Stimulated activated CD4-positive, alpha-beta T cell treated with anti-CD3 and anti-CD28 coated beads, Interleukin-1b, Interleukin-23, amount 100 ng/mL, for 4 hours (primary cell): ENCODE results near the gene CSRP3.

Experiments used
- DNase-seq, 2 donors: peaks; one replicate each; pipeline ENCODE4 v3.0.0-alpha.2; 2020; ENCODE audit warnings: low read depth in 2 of 2

The CSRP3 gene

DNA sequence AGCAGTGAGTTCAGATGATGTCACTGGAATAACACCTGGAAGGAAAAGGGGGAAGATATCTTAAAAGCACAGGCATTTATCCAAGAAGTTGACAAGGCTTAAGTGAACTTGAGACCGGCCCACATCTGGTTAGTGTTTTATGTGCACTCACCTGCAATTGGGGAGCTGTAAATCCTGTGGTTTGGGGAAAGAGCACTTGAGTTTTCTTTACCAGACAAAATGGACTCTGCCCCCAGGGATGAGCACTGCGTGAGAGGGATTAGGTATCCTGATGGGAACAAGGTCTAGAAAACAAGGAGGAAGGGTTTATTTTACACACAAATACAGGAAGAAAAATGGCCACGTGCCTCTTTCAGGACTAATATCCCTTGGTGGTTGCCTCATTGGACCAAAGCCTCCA lies 23.8 kb upstream of the CSRP3 start:
- DNase-seq, result no peak

DNA sequence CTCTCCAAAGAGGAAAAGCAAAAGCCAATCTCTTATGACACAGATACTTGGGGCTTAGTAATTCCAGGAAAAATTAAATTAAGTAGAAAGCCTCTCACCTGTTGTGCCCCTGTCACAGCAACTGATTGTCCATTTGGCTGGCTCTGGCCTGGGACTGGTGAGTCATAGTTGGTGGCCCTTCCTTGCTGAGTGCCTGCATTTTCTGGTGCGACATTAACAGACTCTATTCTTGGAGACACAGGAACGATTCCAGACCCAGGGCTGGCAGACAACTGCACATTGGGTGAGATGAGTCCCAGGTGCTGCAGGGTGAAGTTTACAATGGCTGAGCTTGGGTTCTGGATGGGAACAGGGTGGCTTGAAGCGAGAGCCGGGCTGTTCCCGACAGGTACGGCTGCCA lies 23.3 kb upstream of the CSRP3 start:
- no peak for DNase-seq

DNA sequence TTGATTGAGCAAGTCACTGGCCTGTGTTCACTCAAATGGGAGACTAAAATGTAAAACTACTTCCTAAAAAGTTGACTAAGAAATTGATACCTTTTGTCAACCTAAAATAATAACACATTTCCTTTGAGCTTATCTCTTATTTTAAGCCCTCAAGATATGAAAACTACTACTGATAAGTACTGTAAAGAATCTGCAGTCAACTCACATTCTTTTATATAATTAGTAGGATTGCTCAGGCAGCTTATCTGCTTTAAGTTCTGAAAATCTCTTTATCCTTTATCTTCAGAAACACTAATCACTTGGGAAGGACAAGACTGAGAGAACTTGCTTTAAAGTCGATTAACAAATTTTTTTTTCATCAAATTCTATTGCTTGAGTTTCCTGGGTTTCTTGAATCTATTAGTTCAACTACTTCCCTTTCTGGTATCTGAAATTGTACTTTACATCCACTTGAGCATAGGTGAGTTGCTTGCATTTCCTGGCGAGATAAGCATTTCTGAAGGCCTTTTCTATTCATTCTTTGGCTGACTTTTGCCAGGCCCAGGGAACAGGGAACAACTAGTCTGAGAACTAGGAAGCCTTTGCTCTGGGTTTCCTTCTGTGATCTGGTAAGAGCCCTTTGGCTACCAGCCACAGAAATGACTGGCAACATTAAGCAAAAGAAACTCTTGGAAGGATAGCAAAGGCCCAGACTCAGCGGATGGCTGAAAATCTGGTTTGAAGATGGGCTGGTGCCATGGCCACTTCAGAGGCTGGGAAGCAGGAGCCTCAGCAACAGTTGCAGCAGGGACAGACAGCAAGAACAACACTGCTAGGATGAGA lies 19.3 kb upstream of the CSRP3 start:
- DNase-seq, result no peak

DNA sequence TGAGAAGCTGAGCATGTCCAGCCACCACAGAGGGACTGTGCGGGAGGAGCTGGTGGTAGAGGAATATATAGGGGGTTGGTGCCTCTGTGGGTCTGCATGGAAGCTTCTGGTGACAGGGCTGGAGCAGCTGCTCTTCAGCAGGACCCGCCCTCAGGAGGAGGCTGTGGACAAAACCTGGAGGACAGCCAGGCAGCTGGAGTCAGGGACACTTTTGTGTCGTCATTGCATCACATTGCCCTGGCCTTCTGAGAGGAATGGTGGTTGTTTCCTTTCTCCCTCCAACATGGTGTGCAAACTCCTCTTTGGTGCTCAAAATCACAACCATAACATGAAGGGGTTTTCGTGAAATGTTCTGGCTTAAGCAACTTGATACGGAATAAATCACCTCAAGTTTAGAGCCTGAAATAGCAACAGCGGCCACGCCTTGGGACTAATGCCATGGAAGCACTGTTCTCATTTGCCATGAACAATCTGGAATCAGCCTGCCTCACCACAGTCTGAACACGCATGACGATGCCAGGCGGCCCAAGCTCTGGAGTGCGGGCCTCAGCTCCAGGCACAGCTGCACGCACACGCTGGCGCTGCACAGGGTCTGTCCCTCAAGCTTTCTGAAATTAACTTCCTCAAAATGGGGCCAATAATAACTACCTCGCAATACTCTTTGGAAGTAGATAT lies 17.1 kb upstream of the CSRP3 start:
- DNase-seq, result no peak

DNA sequence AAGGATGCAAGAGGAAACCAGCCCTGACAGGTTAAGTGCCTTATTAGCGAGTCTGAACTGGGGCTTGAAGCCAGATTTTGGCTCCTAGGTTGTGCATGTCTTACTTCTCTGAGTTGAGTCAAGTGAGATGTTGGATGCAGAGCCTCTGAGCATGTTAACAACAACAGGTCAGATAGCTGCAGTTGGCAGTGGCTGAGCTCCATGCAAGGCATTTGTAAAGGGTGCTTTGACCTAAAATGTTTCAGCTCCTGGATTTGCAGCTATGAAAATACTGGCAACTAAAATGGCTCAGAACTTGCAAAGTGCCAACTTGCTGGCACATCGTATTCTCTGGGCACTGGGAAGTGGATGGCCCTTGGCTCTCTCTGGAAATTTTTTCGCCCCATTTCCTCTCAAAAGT lies 16.4 kb upstream of the CSRP3 start:
- DNase-seq, result no peak

DNA sequence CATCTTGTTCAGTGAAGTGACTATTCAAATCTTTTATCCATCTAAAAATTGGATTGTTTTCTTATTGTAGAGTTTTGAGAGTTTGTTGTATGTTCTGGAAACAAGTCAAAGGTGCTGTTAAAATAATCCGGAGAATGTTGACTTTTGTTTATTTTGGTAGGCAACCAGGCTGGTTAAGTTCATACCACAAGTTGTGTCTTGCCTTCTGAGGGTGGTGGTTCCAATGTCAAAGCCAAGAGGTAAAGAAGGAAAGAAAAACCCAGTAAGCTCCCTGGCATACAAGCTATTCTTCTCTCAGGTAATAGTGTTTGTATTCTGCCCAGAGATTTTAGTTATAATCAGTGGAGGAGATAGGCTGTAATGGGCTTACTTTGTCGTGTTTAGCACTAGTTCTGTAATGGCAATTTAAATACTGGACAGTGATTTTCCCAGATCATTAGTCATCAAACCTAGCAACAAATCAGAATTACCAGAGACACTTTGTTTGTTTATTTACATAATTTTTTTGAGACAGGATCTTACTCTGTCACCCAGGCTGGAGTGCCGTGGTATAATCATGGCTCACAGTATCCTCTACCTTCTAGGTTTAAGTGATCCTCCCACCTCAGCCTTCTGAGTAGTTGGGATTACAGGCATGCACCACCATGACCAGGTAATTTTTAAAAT lies 15.1 kb upstream of the CSRP3 start:
- DNase-seq, result no peak

DNA sequence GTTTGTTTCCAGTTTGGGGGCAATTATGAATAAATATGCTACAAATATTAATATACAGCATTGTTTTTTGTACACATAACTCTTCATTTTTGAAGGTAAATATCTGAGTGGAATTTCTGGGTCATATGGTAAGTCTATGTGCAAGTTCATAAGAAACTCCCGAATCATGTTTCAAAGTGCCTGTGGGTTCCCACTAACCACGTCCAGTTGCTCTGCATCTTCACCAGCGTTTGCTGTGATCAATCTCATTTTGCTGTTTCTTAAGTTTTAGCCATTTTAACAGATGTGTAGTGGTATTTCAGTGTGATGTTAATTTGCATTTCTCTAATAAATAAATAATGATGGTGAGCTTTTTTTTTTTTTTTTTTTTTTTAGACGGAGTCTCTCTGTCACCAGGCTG lies 14.2 kb upstream of the CSRP3 start:
- DNase-seq, result no peak

DNA sequence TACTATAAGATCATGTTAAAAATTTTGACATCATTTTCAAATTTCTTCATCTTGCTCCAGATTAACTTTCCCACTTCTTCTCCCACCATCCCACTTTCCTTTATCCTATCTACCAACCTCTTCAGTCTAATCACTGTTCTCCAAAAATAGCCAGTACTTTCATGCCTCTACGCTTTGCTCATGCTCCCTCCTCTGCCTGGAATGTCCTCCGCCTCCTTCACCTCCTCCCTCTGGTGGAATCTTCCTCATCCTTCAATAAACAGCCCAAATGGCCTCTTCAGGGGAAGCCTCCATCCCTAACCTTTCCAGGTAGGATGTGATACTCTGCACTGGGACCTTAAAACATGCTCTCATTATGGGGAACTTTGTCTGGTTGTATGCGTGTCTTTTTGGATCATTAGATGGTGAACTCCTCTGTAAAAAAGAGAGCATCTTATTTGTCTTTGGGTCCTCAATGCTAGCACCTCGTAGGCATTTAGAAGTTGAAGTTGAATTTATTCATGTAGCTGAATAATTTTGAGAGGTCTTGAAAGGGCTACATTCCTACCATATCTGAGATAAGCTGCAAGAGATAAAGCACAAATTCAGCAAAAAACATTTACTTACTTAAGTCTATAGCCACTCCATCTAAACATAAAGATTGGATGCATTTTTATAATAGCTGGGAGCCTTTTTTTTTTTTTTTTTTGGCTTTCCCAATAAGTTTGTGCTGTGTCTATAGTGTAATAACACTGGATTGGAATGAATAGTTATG lies 8.0 kb upstream of the CSRP3 start:
- no peak for DNase-seq

DNA sequence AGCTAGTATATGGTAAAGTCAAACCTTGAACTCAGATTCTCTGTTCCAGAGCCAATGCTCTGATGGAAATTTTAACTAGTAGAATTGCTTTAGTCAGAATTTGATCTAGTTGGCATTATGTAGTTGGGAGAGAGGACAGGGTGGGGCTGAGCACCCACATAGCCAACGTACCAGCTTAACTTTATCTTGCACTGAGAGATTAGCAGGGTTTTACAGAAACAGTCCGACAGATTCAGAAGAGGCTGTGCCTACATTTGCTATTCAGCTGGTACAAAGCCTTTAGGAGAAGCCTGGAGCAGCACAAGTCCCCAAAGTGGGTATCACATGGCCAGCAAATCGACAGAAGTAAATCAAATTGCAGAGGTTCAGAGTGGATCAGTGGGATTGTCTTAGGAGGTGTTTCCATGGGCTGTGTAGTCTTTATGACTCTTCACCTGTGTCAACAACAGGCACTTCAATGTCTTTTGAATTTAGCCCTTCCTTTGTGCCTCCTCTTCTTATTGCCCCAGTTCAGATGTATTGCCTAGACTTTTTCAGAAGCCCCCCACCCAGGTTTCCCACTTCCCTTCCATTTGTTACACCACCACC lies 7.3 kb upstream of the CSRP3 start:
- no peak for DNase-seq

DNA sequence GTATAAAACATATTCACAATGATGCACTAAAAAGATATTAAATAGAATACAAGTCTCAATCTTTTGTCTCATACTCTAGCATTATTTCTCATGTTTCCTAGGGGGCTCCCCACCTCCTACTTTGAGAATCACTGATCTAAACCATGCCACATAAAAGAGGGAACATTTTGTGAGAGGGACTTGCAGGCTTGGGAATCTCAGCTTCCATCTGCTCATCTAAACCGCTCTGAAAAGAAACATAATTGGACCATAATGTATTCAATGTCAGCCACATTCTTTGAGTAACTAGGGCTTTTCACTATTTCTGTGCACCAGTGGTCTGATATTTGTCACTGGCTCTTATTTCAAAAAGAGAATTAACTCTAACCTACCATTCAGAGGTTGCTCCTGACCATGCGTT lies 6.4 kb upstream of the CSRP3 start:
- no peak for DNase-seq

DNA sequence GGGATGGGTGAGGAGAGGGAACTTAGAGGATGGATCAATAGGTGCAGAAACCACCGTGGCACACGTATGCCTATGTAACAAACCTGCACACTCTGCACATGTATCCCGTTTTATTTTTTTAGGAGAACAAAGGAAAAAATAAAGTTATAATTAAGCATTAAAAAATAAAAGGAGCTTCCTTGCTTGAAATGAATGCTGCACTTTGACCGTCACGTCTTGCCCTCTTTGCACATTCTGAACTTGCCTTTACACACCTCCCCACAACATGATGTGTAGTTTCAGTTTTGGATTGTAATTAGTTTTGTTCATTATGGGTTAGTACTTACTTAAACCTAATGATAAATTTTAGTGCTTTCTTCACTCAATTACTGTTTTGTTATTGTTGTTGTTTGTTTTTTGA lies 3.1 kb upstream of the CSRP3 start:
- DNase-seq, result no peak

DNA sequence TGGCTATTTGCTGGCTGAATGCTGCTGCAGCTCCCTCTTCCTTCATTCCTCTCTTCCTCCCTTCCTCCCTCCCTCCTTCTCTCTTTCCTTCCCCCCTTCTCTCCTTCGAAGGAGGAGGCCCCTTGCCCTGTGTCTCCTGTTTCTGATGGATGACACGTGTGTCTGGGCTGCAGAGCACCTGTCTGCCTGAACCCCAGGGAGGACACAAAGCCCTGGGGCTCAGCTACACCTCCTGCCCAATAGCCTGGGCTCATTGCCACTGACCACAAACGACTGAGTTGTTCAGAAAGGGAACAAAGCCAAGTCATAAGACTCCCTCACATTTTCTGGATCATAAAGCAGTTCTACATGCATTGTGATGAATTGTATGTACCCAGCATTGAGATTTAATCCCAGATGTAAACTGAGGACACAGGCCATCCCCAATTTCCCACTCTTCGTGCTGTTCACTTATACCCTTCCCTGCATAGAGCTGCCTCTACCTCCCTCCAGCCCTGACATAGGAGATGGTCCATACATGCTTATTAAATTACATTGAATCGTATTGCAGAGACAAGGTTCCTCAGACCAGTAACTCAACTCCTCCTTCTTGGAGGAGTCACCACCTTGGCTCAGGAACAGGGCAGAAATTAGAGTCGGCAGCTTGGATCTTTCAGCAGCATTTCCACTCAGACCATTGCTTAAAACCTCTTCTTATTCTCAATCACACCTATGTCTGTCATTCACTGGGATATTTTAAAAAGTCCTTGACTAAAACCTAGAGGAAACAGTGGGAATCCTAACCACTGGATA lies 1.2 kb downstream of the CSRP3 start:
- no peak for DNase-seq

DNA sequence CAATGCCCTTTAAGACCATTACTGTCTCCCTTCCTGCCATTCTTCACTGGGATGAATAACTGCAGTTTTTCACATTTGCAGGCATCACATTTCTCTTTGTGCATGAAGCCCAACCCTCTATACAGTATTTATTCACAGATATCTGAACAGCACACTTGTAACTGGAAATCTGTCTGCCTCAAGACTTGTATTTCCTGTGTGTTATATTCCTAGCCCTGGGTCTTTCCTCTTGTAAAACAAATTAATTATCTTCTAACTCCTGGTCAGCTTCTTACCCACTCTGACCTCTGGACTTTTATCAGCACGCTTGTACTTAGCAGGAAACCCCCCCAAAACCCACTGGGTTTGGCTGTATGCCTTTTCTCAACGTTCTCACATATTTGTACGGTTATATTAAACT lies 2.0 kb downstream of the CSRP3 start:
- DNase-seq, result no peak

DNA sequence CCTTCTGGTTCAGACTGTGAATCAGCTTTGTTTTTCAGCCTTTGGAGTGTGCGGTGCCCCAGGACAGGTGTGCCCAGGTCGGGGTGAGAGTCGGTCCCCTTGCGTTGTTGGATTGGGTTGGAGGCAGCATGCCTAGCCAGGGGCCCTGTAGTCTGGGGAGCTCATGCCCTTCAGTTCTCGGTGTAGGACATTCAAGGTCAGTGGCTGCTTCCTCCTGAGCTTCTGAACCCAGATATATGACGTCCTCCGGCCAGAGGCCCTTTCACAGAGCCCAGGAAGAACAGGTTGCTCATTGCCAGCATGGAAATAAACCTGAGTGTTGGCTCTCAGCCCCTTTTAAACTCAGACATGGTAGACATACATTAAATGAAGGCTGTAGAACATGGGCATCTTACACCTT lies 2.7 kb downstream of the CSRP3 start:
- DNase-seq, result no peak

DNA sequence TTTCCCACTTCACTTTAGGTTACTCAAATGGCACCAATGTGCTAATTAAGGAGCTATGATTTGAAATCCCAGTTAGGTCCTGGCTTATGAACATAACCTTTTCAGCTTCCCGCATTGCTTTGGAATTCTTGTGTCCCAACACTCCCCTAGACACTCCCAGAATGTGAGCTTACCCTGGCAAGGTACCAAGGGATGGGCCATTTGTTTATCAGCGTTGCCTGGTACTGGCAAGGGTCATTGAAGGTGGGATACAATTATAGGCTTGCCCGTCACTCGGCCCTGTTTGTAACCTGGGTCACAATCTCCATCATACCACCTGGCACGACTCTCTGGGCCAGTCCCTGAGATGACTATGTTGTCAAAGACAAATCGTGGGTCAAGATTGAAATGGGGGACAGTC lies 5.4 kb downstream of the CSRP3 start:
- no peak for DNase-seq

DNA sequence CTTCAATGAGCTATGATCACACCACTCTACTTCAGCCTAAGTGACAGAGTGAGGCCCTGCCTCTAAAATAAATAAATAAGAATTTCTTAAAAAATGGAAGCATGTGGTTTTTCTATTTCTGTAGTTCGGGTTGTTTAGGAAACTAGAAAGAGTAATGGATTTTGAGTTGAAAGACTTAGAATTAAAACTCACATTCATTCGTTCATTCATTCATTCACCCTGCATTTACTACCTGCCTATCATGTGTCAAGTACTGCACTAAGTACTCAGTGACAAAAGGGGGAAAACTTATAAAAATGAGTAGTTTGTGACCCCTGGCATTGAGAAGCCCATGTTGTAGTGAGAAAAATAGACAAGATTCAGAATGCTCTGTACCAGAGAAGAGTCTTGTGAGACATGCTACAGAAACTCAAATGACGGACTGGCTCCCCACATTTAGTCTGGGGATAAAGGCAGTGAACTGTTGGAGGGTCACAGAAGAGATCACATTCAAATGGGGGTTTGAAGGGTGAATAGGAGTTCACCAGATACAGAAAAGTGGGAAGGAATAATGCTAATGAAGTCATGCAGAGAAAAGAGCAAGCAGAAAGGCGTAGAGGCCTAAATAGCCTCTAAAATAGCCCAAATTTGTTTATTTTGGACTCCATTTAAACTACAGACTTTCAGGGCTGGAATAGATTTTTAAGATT lies 7.0 kb downstream of the CSRP3 start:
- no peak for DNase-seq

DNA sequence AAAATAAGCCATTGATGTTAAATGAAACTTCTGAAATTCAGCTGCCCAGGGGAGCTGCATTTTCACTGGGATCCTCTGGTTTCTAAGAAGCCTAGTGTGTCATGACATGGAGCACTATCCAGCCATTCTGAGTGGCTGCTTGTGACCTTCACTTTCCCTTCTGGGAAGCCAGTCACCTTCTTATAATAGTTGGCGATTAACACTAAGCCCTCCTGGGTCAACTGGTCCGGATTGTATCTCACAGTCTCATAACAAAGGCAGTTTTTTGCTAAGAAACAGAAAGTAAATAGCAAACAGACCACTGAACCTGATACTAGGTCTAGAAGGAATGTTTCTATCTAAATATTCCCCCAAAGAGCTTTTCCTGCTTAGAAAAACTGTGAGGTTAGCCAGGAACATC lies 7.9 kb downstream of the CSRP3 start:
- DNase-seq, result no peak

DNA sequence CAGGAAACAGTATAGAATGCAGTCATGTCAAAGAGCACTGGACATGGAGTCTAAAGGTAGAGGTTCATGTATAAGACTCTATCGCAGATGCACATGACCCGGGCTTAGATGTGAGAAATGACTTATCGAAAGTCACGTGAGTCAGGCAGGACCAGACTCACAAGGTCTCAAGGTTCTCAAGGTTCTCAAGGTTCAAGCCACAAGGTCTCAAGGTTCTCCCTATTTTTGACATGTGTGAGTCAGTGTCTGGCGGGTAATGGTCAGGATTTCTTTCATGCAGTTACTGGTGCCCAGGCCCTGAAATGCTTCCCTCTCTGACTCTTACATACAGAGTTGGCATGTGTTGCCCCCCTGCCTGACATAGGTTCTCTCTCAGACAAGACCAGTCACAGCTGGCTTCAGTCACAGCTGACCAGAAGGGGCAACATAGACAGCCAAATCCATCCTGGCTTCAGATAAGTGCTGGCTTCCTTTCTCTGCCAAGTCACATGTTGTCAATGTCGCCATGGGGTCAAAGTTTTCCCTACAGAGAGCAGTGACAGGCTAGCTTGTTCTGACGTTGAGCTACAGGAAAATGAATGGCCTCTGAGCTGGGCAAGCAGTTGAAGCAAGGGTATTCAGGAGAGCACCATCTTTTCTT lies 10.1 kb downstream of the CSRP3 start:
- no peak for DNase-seq

DNA sequence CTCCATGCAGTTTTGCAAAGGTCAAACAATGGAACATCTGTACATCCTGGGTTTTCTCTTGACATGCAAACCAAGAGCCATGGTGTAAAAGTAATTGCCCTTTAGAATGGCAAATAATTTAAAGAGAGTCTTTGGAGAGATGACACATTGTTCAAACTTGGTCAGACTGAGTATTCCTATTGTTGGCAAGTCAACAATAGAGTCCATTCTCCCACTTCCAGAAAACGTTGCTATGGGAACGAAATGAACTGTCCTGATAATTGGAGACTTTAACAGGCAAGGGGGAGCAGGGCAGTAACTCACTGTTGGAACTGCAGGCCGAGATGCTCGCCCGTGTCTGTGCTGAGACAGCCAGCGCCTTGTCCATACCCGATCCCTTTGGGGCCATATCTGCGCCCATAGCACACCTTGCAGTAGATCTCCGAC lies 13.9 kb downstream of the CSRP3 start:
- DNase-seq, result no peak
